HuH-7 (cell line): ENCODE data around the gene PTPN3.

Source experiments
- DNase-seq: peaks from one replicate; pipeline ENCODE4 v3.0.0; 2011; ENCODE audit warnings: low spot score

Gene PTPN3

DNA sequence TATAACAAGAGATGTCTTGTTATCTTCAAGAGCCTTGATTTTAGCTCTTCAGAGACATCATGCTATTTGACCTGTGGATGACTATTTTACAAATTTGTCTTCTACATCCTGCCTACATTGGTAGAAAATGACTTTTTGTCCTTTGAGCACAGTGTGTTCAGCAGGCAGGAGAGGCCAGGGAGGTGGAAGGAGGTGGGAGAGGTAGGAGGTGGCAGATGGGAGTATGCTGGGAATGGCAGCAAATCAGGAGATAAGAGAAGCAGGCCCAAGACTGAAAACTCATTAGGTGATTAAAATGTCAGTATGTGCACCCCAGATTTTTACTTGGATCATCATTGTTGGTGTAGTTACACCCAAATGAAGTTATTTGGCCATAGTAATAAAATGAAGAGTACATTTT is 44.1 kb downstream of the PTPN3 start:
- no peak for DNase-seq

DNA sequence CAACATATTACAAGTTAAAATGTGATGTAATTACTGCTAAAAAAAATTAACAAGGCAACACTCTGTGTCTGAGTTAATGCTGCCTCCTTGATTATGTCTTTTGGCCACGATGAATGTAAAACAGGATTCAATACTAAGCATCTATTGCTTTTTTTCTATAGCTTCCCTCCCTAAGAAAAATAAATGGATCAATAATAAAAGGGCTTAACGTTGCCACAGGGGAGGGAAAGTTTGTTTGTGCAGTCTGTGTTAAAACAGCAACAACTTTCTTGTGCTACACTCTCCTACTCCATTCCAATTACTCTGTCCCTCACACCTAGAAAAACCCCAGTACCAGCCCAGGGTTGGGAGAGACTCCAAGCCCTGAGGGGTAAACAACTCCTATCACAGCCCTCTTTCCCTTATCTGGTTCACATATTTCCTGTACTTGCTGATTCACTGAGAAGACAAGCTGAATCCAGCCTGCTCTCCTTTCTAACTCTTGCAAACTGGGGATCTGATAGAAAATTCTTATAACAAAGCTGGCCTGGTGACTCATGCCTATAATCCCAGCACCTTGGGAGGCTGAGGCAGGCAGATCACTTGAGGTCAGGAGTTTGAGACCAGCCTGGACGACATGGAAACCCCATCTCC is 44.8 kb downstream of the PTPN3 start:
- no peak for DNase-seq

DNA sequence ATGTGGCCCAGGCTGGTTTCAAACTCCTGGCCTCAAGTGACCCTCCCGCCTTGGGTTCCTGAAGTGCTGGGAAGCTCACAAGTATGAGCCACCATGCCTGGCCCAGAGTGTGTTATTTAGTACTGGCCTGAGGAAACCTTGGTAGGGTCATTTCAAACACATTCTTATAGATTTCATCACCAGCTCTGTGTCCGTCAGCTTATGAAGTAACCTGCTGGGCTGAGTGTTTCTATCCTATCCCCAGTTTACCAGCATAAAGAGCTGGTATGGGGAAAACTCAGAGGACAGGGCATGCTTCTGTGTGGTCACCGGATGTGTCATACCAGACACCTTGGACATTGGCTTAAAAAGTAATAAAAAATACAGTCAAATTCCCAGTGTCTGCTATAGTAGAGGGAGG is 45.3 kb downstream of the PTPN3 start:
- no peak for DNase-seq

DNA sequence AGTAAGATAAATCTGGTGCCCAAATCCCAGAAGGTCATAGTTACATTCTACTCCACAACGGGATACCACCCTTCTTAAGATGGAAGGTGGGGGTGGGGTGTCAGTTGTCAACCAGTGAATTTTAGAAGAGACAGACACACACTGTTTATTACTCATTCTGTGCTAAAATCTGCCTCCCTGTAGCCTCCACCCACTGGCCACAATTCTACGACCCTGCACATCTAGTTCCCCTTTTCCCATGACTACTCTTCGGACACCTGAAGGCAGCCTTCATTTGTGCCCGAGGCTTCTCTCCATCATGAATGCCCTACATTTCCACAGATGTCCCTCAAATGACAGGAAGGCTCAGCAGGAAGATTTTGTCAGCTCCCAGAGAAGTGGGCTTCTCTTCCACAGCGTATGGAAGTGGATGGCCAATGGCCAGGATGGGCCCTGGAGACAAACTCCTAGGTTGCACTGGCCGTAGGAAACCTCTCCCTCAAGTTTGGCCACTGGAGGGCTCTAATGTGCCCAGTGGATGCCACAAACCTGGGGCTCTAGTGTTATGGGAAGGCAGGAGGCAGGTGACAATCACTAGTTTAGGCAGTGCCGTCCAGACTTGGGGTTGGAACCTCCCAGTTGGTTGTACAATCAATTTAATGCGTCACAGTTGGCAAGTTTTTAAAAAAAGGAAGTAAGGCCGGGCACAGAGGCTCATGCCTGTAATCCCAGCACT is 46.6 kb downstream of the PTPN3 start:
- no peak for DNase-seq

DNA sequence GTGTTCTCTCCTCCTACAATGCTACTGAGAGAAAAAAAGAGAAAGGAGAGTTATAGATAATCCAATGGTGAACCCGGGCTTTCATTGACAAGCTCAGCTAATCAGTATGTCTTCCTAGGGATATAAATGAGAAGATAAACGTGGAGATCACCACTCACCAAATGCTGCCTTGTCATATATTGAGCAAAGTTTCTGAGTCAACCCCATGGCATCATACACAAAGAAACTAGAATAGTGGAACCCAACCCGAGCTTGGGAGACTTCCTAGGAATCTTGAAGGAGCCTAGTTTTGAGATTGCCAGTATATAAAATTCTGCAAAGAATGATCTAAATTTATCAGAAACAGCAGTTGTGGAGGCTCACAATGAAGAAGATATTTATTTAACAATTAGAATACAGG is 47.8 kb downstream of the PTPN3 start:
- DNase-seq = no peak

DNA sequence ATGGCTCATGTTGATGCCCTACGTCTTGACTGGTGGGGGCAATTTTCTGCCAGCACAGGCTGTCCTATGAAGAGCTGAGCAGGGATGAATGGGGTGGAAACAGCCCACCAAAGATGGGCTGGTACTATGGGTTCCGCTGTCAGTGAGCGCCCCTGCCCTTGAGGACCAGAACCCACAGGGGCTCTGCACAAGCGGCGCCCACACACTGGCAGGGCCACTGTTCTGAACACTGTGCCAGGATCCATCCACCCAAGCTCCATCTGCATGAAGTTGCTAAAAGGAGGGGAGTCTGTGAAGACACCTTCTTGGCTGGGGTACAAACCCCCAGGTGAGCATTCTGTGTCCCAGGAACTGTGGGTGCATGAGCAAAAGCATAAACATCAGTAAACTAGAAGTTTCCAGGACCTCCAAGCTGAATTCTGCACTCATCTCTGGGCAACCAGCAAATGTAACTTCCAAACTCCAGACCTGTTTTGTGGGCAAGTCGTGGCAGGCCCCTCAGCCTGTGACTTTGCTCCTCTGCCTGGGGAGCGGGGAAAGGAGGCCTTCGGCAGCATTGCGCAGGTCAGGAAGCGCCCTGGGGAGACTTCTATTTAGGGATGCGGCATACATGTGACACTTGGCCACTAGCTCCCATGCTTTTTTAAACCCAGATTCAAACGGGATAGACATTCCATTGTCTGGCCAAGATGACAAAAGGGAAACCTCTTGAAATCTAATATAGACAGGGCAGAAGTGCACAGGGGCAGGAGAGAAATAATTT is 48.9 kb downstream of the PTPN3 start:
- no peak for DNase-seq

- DNase-seq = no peak
These were observed 49.9 kb downstream of the PTPN3 start for GRCh38 chr9:109448223-109448622.

- DNase-seq = no peak
These were observed 50.6 kb downstream of the PTPN3 start for GRCh38 chr9:109447329-109448076.

- DNase-seq = no peak
These were observed 53.3 kb downstream of the PTPN3 start for GRCh38 chr9:109444771-109445320.

- DNase-seq = no peak
These were observed 55.4 kb downstream of the PTPN3 start for GRCh38 chr9:109442716-109443115.

DNA sequence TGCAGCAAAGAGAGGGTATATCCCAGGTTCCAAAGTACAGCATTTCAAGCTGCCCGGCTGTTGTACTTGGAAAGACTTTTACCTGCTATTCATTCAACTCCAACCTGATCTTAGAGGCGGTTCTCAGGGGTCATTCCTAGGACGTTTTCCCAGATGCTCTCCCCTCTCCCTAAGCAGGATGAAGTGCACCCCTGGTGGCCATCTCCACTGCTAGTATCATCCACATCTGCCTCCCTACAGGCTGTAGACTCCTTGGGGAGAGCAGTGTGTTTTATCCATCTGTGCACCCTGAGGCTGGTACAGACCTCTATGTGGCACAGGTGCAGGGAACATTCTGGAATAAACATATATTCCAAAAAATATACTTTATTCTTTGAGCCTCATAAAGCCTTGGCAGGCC is 56.8 kb downstream of the PTPN3 start:
- no peak for DNase-seq

DNA sequence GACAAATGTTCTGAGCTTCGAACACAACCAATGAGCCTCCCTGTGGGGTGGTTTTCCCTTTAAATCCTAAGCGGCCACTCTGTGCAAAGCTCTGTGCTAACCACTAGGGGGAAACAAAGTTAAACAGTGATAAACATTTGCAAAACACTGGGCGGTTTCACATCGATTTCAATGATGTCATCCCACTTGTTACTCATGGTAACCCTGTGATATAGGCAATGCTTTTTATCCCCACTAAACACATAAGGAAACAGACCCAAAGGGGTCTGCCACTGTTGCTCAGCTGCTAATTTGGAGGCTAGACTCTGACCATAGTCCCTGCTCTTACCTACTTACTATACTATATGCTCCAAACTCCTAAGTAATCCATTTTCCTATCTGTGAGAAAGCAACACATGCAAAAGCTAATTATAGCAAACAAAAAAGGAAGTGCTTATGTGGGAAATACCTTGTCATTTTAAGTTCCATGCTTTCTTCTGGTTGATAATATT is 57.3 kb downstream of the PTPN3 start:
- DNase-seq = peak; percentile 81

- no peak for DNase-seq
These were observed 58.0 kb downstream of the PTPN3 start for GRCh38 chr9:109440117-109440515.

DNA sequence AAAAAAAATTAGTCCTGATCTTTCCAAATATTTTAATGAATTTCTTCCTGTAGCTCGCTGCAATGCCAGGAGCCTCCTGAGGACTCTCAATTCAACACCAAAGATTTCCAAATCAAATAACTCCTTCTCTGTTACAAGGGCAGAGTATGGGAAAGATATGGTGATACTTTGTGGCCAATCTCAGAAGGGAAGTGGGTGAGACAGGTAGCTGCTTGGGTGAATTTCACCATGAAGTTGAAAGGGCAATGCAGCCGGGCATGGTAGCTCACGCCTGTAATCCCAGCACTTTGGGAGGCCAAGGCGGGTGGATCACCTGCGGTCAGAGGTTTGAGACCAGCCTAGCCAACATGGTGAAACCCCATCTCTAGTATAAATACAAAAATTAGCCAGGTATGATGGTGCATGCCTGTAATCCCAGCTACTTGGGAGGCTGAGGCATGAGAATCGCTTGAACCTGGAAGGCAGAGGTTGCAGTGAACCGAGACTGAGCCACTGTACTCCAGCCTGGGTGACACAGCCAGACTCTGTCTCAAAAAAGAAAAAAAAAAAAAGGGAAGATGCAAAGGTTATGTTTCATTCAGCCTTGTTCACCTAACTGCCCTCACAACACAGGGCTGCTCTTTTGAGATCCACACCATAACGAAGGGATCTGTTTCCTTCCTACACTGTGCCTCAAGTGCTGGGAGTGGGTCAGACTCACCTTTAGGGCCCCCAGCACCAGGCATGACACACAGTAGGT is 58.6 kb downstream of the PTPN3 start:
- DNase-seq = no peak

DNA sequence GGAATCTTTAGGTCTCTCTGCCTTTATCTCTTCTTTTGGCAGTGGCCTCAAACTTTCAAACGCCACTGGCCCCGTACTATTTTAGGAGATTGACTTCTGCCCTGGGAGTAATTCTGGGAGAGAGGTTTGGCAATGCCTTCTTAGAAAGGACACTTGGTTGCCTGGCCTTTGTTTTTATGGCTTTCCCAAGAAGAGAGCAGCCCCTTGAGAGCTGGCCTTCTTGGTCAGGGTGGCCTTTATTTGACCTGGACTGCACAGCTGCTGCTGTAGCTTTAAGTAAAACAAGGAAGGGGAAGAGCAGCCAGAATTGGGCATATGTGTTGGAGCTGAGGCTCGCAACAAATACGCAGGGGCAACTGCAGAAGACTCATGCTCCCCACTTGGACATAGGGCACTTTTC is 60.8 kb downstream of the PTPN3 start:
- DNase-seq = no peak

GRCh38 chr9:109436071-109436470 is 62.0 kb downstream of the PTPN3 start:
- DNase-seq = no peak

DNA sequence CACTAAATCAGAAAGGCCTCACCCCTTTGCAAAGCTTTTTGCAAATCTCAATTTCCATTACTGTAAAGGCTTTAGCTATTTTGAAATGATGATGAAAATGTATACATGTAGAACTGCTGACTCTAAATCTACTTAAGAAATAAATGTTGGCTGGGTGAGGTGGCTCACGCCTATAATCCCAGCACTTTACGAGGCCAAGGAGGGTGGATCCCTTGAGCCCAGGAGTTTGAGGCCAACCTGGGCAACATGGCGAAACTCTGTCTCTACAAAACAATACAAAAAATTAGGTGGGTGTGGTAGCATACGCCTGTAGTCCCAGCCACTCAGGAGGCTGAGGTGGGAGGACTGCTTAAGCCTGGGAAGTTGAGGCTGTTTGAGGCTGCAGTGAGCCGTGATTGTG is 64.6 kb downstream of the PTPN3 start:
- no peak for DNase-seq

GRCh38 chr9:109430231-109430630 is 67.9 kb downstream of the PTPN3 start:
- no peak for DNase-seq

DNA sequence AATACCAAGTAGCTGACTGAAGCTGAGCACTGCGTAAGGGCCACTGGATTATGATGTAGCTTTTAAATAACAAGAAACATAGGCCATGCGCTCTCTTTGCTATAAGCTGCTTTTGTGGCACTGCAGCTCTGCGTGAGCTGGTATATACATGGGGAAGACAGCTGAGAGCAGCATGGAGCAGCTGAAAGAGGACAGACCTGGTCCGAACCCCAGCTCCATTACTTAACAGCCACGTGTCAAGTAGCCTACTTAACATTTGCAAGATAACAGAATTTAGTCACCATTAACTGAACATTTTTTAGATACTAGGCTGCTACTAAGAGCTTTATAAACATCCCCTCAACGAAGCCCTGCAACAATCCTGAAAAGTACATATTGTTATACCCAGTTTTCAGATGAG is 69.3 kb downstream of the PTPN3 start:
- DNase-seq = no peak

DNA sequence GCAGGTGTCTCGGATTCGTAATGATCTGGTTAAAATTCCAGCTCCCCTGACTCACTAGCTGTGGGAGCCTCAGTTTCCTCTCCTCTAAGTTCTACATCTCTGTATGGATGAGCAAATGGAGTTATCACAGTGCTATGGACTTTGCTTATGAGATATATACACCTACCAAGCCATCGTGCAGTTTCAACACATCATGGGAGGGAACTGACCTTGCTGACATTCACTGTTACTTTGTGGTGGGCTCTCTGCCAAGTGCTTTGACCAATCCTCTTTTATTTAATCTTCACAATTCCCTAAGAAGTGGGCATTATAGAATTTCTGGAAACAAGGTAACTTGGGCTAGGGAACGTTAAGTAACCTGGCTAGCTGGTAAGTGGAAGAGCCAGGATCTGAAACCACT is 70.2 kb downstream of the PTPN3 start:
- DNase-seq = no peak

- no peak for DNase-seq
These were observed 71.3 kb downstream of the PTPN3 start for GRCh38 chr9:109426626-109427402.
